Measurements from ENCODE around the gene CFAP119. TPM values are rescaled to one million over a fixed set of nuclear protein-coding genes. Genes with fewer than 3 reads are reported as not detected.

The CFAP119 gene
- polyA plus RNA-seq, 1 donor from 2014 or later: 17.0 TPM

- Histone ChIP-seq H3K27ac (ENCODE audit: low read length) (peak overlapping the region; percentile 60), H3K79me2 (replicated peaks; ENCODE audit: insufficient read depth, low read length) (no peaks in the 10 kb centered on the region), H3K9me2 (ENCODE audit: insufficient read depth, low read length) (no peaks in the 10 kb centered on the region), H3K4me2 (ENCODE audit: low read length) (peak overlapping the region; percentile 86), H3K9me3 (ENCODE audit: low read length) (no peaks in the 10 kb centered on the region), H4K20me1 (ENCODE audit: insufficient read depth) (no peaks in the 10 kb centered on the region), H3K27me3 (ENCODE audit: insufficient read depth, low read depth, low read length) (no peaks in the 10 kb centered on the region), H3K4me3 (ENCODE audit: low read length) (peak overlapping the region; percentile 92), H3K9ac (ENCODE audit: low read length) (peak overlapping the region; percentile 67), H3K36me3 (ENCODE audit: insufficient read depth, low read length) (no peaks in the 10 kb centered on the region), H3F3A (ENCODE audit: insufficient read depth, low read length, poor library complexity, severe bottlenecking) (no peaks in the 10 kb centered on the region), H2AFZ (ENCODE audit: low read depth, low read length) (no peak overlapping the region)
- TF ChIP-seq EP300 (conservative IDR thresholded peaks at IDR 0.05; ENCODE audit: poor library complexity, severe bottlenecking) (no peak), EZH2 (IDR thresholded peaks at IDR 0.05; ENCODE audit: borderline replicate concordance, insufficient read depth, low read length, poor library complexity, severe bottlenecking) (no peak), RAD21 (conservative IDR thresholded peaks at IDR 0.05) (no peak), POLR2AphosphoS5 (IDR thresholded peaks at IDR 0.05) (no peak), SMC3 (conservative IDR thresholded peaks at IDR 0.05; ENCODE audit: poor library complexity) (no peak), TAF1 (IDR thresholded peaks at IDR 0.05; ENCODE audit: low read depth) (peak; percentile 21), MXI1 (conservative IDR thresholded peaks at IDR 0.05; ENCODE audit: poor library complexity, severe bottlenecking) (no peak)
- TF ChIP-seq, protein P1, sequence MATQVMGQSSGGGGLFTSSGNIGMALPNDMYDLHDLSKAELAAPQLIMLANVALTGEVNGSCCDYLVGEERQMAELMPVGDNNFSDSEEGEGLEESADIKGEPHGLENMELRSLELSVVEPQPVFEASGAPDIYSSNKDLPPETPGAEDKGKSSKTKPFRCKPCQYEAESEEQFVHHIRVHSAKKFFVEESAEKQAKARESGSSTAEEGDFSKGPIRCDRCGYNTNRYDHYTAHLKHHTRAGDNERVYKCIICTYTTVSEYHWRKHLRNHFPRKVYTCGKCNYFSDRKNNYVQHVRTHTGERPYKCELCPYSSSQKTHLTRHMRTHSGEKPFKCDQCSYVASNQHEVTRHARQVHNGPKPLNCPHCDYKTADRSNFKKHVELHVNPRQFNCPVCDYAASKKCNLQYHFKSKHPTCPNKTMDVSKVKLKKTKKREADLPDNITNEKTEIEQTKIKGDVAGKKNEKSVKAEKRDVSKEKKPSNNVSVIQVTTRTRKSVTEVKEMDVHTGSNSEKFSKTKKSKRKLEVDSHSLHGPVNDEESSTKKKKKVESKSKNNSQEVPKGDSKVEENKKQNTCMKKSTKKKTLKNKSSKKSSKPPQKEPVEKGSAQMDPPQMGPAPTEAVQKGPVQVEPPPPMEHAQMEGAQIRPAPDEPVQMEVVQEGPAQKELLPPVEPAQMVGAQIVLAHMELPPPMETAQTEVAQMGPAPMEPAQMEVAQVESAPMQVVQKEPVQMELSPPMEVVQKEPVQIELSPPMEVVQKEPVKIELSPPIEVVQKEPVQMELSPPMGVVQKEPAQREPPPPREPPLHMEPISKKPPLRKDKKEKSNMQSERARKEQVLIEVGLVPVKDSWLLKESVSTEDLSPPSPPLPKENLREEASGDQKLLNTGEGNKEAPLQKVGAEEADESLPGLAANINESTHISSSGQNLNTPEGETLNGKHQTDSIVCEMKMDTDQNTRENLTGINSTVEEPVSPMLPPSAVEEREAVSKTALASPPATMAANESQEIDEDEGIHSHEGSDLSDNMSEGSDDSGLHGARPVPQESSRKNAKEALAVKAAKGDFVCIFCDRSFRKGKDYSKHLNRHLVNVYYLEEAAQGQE (IDR thresholded peaks at IDR 0.05; ENCODE audit: borderline replicate concordance): no peak
- TF ChIP-seq, protein P2, sequence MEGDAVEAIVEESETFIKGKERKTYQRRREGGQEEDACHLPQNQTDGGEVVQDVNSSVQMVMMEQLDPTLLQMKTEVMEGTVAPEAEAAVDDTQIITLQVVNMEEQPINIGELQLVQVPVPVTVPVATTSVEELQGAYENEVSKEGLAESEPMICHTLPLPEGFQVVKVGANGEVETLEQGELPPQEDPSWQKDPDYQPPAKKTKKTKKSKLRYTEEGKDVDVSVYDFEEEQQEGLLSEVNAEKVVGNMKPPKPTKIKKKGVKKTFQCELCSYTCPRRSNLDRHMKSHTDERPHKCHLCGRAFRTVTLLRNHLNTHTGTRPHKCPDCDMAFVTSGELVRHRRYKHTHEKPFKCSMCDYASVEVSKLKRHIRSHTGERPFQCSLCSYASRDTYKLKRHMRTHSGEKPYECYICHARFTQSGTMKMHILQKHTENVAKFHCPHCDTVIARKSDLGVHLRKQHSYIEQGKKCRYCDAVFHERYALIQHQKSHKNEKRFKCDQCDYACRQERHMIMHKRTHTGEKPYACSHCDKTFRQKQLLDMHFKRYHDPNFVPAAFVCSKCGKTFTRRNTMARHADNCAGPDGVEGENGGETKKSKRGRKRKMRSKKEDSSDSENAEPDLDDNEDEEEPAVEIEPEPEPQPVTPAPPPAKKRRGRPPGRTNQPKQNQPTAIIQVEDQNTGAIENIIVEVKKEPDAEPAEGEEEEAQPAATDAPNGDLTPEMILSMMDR (IDR thresholded peaks at IDR 0.05; ENCODE audit: poor library complexity, severe bottlenecking): no peak
Observed at GRCh38 chr16:30775131-30775391, 13.2 kb upstream of the CFAP119 start.

GRCh38 chr16:30774367-30775130 is 12.7 kb upstream of the CFAP119 start:
- H4K20me1 ChIP-seq (ENCODE audit: insufficient read depth): no peaks in the 10 kb centered on the region
- no peaks in the 10 kb centered on the region for H3K36me3 ChIP-seq (ENCODE audit: insufficient read depth, low read length)
- H3K27ac ChIP-seq (ENCODE audit: low read length): peak overlapping the region; percentile 60

More at GRCh38 chr16:30774367-30775130, 12.7 kb upstream of the CFAP119 start:
- Histone ChIP-seq H2AFZ (ENCODE audit: low read depth, low read length) (no peak overlapping the region), H3K9me2 (ENCODE audit: insufficient read depth, low read length) (no peaks in the 10 kb centered on the region), H3K4me2 (ENCODE audit: low read length) (peak overlapping the region; percentile 86), H3K9me3 (ENCODE audit: low read length) (no peaks in the 10 kb centered on the region), H3K4me3 (ENCODE audit: low read length) (peak overlapping the region; percentile 92), H3K27me3 (ENCODE audit: insufficient read depth, low read depth, low read length) (no peaks in the 10 kb centered on the region), H3F3A (ENCODE audit: insufficient read depth, low read length, poor library complexity, severe bottlenecking) (no peaks in the 10 kb centered on the region), H3K9ac (ENCODE audit: low read length) (peak overlapping the region; percentile 67), H3K79me2 (replicated peaks; ENCODE audit: insufficient read depth, low read length) (no peaks in the 10 kb centered on the region)
- TF ChIP-seq EZH2 (IDR thresholded peaks at IDR 0.05; ENCODE audit: borderline replicate concordance, insufficient read depth, low read length, poor library complexity, severe bottlenecking) (no peak), EP300 (conservative IDR thresholded peaks at IDR 0.05; ENCODE audit: poor library complexity, severe bottlenecking) (no peak), POLR2AphosphoS5 (IDR thresholded peaks at IDR 0.05) (no peak)

Data from neural cell (in vitro differentiated cells).